GM12872 (cell line): ENCODE results near the gene DDX6.

ENCODE experiments used
- TF ChIP-seq, protein P1 (sequence below): IDR thresholded peaks from 3 replicates; pipeline ENCODE4 v1.5.1; 2011; ENCODE audit warnings: low read depth, mild to moderate bottlenecking, low read length, moderate library complexity; ENCODE audit not compliant: insufficient read depth

Gene DDX6, protein sequence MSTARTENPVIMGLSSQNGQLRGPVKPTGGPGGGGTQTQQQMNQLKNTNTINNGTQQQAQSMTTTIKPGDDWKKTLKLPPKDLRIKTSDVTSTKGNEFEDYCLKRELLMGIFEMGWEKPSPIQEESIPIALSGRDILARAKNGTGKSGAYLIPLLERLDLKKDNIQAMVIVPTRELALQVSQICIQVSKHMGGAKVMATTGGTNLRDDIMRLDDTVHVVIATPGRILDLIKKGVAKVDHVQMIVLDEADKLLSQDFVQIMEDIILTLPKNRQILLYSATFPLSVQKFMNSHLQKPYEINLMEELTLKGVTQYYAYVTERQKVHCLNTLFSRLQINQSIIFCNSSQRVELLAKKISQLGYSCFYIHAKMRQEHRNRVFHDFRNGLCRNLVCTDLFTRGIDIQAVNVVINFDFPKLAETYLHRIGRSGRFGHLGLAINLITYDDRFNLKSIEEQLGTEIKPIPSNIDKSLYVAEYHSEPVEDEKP

DNA sequence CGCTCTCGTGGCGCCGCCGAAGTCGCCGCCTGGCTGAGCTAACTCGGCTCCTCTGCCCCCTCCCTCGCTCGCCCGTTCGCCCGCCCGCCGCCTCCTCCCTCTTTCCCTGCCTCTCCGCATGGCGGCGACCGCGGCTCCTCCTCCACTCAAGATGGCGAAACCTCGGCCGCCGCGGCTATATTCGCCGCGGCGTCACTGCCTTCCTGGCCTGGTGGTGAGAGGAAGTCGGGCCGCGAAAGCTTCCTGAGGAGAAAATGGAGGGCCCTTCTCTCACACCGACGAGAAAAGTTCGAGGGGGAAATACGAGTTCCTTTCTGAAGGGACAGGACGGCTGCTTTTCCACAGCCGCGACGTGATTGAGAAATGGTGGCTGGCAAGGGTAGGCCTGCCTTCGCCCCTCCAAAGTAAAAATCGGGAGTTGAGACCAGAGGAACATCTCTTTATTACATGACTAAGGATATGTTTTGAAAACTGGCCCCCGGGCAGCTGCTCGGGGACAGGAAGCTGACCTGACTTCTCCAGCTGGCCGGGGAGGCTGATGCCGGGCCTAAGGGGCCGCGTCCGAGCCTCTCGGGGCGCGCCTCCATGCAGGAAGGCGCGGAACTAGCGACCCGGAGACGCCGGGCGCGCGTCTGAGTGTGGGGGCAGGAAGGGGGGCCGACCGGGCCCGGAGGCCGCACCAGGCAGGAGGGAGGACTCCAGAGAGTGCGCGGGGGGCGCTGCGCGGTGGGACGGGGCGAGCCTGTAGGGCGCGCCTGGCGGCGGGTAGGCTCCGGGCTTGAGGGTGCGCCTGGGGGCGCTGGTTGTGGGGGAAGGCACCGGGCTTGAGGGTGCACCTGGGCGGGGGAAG lies at the start of gene DDX6:
Gene DDX6, minus strand, starts transcription at position 54 of the 850 bp plus-strand sequence. CDS start 4,913 bp downstream, outside the sequence.
- TF ChIP-seq, protein P1, sequence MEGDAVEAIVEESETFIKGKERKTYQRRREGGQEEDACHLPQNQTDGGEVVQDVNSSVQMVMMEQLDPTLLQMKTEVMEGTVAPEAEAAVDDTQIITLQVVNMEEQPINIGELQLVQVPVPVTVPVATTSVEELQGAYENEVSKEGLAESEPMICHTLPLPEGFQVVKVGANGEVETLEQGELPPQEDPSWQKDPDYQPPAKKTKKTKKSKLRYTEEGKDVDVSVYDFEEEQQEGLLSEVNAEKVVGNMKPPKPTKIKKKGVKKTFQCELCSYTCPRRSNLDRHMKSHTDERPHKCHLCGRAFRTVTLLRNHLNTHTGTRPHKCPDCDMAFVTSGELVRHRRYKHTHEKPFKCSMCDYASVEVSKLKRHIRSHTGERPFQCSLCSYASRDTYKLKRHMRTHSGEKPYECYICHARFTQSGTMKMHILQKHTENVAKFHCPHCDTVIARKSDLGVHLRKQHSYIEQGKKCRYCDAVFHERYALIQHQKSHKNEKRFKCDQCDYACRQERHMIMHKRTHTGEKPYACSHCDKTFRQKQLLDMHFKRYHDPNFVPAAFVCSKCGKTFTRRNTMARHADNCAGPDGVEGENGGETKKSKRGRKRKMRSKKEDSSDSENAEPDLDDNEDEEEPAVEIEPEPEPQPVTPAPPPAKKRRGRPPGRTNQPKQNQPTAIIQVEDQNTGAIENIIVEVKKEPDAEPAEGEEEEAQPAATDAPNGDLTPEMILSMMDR = peak; percentile 39; the same call in 2 of the 3 replicates

DNA sequence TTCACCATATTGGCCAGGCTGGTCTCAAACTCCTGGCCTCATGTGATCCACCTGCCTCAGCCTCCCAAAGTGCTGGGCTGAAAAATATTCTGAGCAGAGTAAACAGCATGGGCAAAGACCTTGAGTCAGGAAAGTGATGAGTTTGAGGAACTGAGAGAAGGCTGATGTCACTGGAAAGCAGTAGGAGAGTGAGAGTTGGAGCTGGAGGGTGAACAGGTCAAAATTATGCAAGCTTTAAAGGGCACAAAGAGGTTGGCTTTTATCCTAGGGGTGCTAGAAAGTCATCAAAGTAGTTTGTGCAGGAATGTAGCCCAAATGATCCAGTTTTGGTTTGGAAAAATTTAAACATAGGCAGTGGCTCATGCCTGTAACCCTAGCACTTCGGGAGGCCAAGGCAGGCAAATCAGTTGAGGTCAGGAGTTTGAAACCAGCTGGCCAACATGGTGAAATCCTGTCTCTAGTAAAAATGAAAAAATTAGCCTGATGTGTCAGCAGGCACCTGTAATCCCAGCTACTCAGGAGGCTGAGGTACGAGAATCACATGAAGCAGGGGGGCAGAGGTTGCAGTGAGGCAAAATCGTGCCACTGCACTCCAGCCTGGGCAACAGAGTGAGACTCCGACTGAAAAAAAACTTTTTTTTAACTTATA lies 48.1 kb upstream of the DDX6 start:
- TF ChIP-seq, protein P1 = no peak

- TF ChIP-seq, protein P1 = no peak
Observed at GRCh38 chr11:118837868-118838267, 46.9 kb upstream of the DDX6 start.

DNA sequence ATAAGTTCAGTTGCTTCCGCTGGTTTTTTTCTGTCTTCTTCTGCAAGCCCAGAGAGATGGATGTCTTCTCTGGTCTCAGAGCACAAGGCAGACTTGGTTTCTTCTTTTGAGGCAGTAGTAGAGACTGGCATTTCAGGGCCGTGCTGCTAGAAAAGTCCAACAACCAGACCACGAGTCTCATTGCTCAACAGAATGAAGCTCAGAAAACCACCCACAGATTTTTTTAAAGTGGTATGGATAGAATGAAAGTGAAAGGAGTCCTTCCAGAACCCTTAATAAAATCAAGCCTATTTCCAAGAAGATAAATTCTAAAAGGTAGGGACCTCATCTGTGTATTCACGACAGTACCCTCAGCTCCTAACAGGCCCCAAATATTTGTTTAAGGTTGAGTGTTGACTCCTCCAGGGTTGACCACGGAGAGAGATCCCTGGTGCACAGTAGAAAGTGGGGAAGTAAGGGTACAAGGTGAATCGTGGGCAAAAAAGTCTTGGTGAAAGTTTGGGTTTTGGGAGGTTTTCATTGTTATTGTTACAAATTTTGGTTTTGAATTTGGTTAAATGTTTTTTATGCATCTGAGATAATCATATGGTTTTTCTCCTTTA lies 43.6 kb upstream of the DDX6 start:
- TF ChIP-seq, protein P1 = no peak

- TF ChIP-seq, protein P1 = no peak
Observed at GRCh38 chr11:118827118-118827517, 36.2 kb upstream of the DDX6 start.

- TF ChIP-seq, protein P1 = no peak
Observed at GRCh38 chr11:118820412-118821357, 29.7 kb upstream of the DDX6 start.
